ENCODE results near the gene NKD2.

NKD2 gene

DNA sequence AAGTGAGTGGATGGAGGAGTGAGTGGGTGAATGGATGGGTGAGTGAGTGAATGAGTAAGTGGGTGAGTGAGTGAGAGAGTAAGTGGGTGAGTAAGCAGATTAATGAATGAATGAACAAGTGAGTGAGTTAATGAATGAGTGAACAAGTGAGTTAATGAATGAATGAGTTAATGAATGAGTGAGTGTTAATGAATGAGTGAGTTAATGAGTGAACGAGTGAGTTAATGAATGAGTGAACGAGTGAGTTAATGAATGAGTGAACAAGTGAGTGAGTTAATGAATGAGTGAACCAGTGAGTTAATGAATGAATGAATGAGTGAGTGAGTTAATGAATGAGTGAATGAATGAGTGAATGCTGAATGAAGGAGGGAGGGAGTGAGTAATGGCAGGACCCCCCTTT lies 26.4 kb downstream of the NKD2 start:
- H3K36me3 ChIP-seq (ENCODE audit: insufficient read depth, low read length), result no peaks in the 10 kb centered on the region
- no peak overlapping the region for H3K4me3 ChIP-seq (ENCODE audit: low read length)
- no peaks in the 10 kb centered on the region for H3K9me3 ChIP-seq (replicated peaks; ENCODE audit: low read length)
- H3K4me1 ChIP-seq (ENCODE audit: control insufficient read depth, insufficient read depth, low read length), result no peaks in the 10 kb centered on the region
- no peak overlapping the region for H3K9ac ChIP-seq (ENCODE audit: low read depth, low read length)
- H3K27me3 ChIP-seq (ENCODE audit: control insufficient read depth, insufficient read depth, low read length), result peaks cover 5% of the 10 kb centered on the region
- H3K4me2 ChIP-seq (ENCODE audit: low read length), result no peak overlapping the region

DNA sequence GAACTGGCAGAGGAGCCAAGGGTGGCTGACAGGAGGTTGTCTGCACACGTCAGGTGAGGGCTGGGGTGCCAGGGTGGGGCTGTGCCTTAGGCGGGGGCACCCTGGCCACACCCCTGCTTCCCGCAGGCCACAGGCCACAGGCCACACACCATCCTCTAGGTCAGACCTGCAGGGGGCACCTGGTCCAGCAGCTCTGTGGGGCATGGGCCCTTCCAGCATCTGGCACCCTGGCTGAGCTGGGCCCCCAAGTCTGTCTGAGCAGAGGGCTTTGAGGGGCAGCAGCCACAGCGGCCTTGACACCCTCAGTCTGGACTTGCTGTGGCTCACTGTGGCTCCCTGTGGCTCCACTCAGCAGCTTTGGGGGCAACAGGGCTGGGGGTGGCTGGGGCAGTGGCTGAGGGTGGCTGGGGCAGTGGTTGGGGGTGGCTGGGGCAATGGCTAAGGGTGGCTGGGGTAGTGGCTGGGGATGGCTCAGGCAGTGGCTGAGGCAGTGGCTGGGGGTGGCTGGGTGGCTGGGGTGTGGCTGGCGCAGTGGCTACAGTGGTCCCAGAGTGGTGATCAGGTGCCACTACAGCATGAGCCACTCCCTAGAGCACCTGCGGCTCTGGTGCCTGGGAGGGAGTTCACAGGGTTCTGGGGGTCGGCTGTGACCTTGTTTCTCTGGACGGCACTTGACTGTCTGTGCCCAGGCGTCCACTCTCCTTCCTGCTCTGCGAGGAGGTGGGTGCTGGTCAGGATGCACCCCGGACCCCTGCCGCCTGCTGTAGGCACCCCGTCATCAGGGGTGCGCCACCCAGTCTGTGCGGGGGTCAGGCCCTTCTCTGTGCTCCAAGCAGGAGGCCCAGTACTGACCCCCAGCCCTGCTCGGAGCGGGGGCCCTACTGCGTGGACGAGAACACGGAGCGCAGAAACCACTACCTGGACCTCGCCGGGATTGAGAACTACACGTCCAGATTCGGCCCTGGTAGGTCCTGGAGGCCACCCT lies 27.1 kb downstream of the NKD2 start:
- no peak overlapping the region for H3K4me3 ChIP-seq (ENCODE audit: low read length)
- H3K9me3 ChIP-seq (replicated peaks; ENCODE audit: low read length), result no peaks in the 10 kb centered on the region
- H3K27me3 ChIP-seq (ENCODE audit: control insufficient read depth, insufficient read depth, low read length), result peaks cover 5% of the 10 kb centered on the region

DNA sequence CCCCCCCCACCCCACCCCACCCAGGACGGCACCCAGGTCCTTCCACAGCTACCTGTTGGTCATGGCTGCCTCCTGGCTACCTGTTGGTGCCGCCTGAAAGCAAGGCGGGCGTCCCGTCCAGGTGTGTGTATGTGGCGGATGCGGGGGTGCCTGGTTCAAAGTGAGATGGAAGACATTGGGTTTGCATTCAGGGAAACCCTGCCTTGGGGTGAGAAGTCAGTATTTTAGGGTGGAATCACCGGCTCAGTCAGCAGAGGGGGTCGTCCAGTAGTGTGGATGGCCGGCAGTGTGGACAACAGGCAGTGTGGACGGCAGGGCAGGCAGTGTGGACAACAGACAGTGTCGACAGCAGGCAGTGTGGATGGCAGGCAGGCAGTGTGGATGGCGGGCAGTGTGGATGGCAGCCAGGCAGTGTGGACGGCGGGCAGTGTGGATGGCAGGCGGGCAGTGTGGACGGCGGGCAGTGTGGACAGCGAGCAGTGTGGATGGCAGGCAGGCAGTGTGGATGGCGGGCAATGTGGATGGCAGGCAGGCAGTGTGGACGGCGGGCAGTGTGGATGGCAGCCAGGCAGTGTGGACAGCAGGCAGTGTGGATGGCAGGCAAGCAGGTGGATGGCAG lies 28.0 kb downstream of the NKD2 start:
- Histone ChIP-seq H3K36me3 (ENCODE audit: insufficient read depth, low read length) (no peaks in the 10 kb centered on the region), H3K27me3 (ENCODE audit: control insufficient read depth, insufficient read depth, low read length) (peaks cover 5% of the 10 kb centered on the region), H3K4me1 (ENCODE audit: control insufficient read depth, insufficient read depth, low read length) (no peaks in the 10 kb centered on the region), H3K4me3 (ENCODE audit: low read length) (no peak overlapping the region), H3K4me2 (ENCODE audit: low read length) (no peak overlapping the region), H3K9ac (ENCODE audit: low read depth, low read length) (no peak overlapping the region), H3K9me3 (replicated peaks; ENCODE audit: low read length) (no peaks in the 10 kb centered on the region)

More for the DNA sequence above, 27.1 kb downstream of the NKD2 start:
- H3K4me1 ChIP-seq (ENCODE audit: control insufficient read depth, insufficient read depth, low read length), result no peaks in the 10 kb centered on the region
- H3K9ac ChIP-seq (ENCODE audit: low read depth, low read length), result no peak overlapping the region
- H3K36me3 ChIP-seq (ENCODE audit: insufficient read depth, low read length), result no peaks in the 10 kb centered on the region
- no peak overlapping the region for H3K4me2 ChIP-seq (ENCODE audit: low read length)

DNA sequence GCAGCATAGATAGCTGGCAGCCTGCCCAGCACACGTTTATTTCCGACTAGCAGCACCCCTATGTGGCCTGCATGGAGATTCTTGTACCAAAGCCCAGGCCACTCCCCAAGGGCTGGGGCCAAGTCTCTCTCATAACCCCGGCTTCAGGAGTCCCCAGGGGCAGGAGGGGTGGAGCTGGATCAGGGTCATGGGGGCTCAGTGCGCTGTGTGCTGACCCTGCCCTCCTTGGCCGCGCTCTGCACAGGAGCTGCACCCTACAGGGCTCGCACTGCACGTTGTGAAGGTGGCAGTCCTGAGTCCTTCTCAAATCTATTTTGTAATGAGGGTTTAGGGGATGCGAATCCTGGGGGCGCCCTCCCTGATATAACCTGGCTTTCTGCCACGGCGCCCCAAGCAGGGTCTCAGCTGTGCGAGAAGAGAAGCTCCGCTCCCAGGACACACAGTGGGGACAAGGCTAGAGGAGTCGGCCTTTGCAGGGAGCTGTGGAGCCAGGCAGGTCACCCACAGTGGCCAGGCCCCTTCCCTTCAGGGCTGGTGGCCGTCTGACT lies 28.6 kb downstream of the NKD2 start:
- H3K9ac ChIP-seq (ENCODE audit: low read depth, low read length), result no peak overlapping the region
- H3K9me3 ChIP-seq (replicated peaks; ENCODE audit: low read length), result no peaks in the 10 kb centered on the region
- no peaks in the 10 kb centered on the region for H3K36me3 ChIP-seq (ENCODE audit: insufficient read depth, low read length)
- H3K4me3 ChIP-seq (ENCODE audit: low read length), result no peak overlapping the region
- H3K27me3 ChIP-seq (ENCODE audit: control insufficient read depth, insufficient read depth, low read length), result peaks cover 5% of the 10 kb centered on the region
- no peaks in the 10 kb centered on the region for H3K4me1 ChIP-seq (ENCODE audit: control insufficient read depth, insufficient read depth, low read length)
- H3K4me2 ChIP-seq (ENCODE audit: low read length), result no peak overlapping the region

DNA sequence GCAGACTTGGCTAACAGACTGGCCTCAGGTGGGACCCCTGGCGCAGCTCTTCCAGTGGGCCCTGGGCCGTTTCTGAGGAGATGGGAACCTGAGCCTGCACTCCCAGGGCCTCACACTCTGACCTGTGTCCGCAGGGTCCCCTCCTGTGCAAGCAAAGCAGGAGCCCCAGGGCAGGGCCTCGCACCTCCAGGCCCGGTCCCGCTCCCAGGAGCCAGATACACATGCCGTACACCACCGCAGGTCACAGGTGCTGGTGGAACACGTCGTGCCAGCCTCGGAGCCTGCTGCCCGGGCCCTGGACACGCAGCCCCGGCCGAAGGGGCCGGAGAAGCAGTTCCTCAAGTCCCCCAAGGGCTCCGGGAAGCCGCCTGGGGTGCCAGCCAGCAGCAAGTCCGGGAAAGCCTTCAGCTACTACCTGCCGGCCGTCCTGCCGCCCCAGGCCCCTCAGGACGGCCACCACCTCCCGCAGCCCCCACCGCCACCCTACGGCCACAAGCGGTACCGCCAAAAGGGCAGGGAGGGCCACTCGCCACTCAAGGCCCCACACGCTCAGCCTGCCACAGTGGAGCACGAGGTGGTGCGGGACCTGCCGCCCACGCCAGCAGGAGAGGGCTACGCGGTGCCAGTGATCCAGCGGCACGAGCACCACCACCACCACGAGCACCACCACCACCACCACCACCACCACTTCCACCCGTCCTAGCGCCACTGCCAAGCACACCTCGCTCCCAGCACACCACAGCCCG lies 29.2 kb downstream of the NKD2 start:
- Histone ChIP-seq H3K36me3 (ENCODE audit: insufficient read depth, low read length) (no peaks in the 10 kb centered on the region), H3K9me3 (replicated peaks; ENCODE audit: low read length) (no peaks in the 10 kb centered on the region)

DNA sequence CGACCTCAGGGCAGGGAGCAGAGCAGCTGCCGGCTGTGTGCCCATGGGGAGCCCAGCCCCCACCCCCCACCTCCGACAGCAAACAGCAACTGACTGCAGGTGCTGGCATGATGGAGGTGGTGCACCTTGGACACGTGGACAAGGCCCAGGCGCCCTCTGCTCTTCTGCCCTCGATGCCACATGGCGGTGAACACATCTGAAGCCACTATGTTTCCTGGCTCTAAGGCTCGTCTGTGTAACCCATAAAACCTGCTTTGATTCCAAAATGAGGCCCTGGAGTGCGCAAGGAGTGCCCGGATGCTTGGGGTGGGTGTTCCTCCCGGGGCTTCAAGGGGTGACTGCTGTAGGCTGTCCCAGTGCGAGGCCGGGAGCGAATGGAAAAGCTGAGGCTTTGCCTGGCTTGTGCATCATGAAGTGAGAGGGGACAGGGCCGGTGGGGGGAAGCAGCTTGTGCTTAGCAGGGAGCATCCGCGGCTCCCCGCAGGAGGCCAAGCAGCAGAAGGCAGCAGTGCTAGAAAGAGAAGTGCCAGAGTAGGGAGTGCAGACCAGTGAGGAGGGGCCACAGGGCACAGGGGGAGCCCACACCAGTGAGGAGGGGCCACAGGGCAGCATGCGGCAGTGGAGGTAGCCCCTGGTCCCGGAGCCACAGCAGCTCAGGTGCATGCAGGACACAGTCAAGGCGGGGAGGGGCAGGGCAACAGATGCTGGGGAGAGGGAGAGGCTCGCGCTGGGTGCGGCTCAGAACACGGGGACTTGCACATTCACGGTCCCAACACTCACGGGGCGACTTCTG lies 30.0 kb downstream of the NKD2 start:
- Histone ChIP-seq H3K4me1 (ENCODE audit: control insufficient read depth, insufficient read depth, low read length) (no peaks in the 10 kb centered on the region), H3K9ac (ENCODE audit: low read depth, low read length) (no peak overlapping the region), H3K9me3 (replicated peaks; ENCODE audit: low read length) (no peaks in the 10 kb centered on the region), H3K36me3 (ENCODE audit: insufficient read depth, low read length) (no peaks in the 10 kb centered on the region), H3K4me3 (ENCODE audit: low read length) (no peak overlapping the region), H3K27me3 (ENCODE audit: control insufficient read depth, insufficient read depth, low read length) (peaks cover 2% of the 10 kb centered on the region), H3K4me2 (ENCODE audit: low read length) (no peak overlapping the region)

More for the DNA sequence above, 29.2 kb downstream of the NKD2 start:
- H3K4me1 ChIP-seq (ENCODE audit: control insufficient read depth, insufficient read depth, low read length), result no peaks in the 10 kb centered on the region
- H3K4me2 ChIP-seq (ENCODE audit: low read length), result no peak overlapping the region
- H3K27me3 ChIP-seq (ENCODE audit: control insufficient read depth, insufficient read depth, low read length), result peaks cover 5% of the 10 kb centered on the region
- H3K9ac ChIP-seq (ENCODE audit: low read depth, low read length), result no peak overlapping the region
- no peak overlapping the region for H3K4me3 ChIP-seq (ENCODE audit: low read length)

DNA sequence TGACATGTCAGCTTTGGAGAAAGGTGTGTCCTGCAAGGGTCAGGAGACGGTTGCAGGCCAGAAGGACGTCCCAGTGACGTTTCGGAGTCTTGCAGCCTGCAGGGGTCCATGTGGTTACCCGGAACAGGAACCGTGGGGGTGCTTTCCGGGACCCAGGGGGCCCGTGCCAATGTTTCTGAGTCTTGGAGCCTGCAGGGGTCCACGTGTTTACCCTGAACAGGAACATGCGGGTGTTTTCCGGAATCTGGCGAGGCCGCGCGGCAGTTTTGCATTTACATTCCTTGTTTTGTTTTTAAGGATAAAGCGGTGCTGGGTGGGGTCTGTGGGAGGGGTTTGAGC lies 30.6 kb downstream of the NKD2 start:
- H3K9me3 ChIP-seq (replicated peaks; ENCODE audit: low read length), result no peaks in the 10 kb centered on the region

DNA sequence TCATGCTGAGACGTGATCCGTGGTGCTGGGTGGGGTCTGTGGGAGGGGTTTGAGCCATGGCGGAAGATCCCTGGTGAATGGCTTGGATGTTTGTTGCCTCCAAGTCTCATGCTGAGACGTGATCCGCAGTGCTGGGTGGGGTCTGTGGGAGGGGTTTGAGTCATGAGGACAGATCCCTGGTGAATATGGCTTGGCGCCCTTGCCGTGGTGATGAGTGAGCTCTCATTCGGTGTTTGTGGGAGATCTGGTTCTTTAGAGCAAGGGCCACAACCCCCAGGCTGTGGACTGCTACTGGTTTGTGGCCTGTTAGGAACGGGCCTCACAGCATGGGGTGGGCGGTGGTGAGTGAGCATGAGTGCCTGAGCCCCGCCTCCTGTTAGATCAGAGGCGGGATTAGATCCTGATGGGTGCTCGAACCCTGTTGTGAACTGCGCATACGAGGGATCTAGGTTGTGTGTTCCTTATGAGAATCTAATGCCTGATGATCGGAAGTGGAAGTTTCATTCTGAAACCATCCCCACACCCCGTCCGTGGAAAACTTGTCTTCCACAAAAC lies 31.2 kb downstream of the NKD2 start:
- Histone ChIP-seq H3K36me3 (ENCODE audit: insufficient read depth, low read length) (no peaks in the 10 kb centered on the region), H3K9ac (ENCODE audit: low read depth, low read length) (no peak overlapping the region), H3K4me2 (ENCODE audit: low read length) (no peak overlapping the region), H3K27me3 (ENCODE audit: control insufficient read depth, insufficient read depth, low read length) (no peaks in the 10 kb centered on the region), H3K9me3 (replicated peaks; ENCODE audit: low read length) (no peaks in the 10 kb centered on the region), H3K4me1 (ENCODE audit: control insufficient read depth, insufficient read depth, low read length) (no peaks in the 10 kb centered on the region), H3K4me3 (ENCODE audit: low read length) (no peak overlapping the region)

More for the DNA sequence above, 30.6 kb downstream of the NKD2 start:
- no peak overlapping the region for H3K4me2 ChIP-seq (ENCODE audit: low read length)
- H3K36me3 ChIP-seq (ENCODE audit: insufficient read depth, low read length), result no peaks in the 10 kb centered on the region
- H3K4me3 ChIP-seq (ENCODE audit: low read length), result no peak overlapping the region
- no peak overlapping the region for H3K9ac ChIP-seq (ENCODE audit: low read depth, low read length)
- H3K4me1 ChIP-seq (ENCODE audit: control insufficient read depth, insufficient read depth, low read length), result no peaks in the 10 kb centered on the region
- no peaks in the 10 kb centered on the region for H3K27me3 ChIP-seq (ENCODE audit: control insufficient read depth, insufficient read depth, low read length)

DNA sequence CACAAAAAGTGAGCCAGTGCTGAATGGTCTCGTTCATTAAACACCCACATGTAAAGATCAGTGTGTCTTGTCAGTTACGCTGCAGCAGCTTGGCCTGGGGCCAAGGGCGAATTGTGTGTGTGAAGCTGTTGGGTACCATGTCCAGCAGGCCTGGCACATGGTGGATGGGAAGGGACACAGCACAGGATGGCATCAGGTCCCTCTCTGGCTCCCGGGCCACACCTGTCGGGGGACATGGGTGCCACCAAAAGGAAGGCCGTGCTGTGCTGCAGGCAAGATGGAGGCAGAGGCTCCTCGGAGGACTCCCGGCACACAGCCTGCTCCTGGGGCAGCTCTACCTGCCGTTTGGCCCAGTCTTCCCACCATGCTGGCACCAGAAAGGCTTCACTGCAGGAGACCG lies 32.0 kb downstream of the NKD2 start:
- Histone ChIP-seq H3K9ac (ENCODE audit: low read depth, low read length) (no peak overlapping the region), H3K27me3 (ENCODE audit: control insufficient read depth, insufficient read depth, low read length) (no peaks in the 10 kb centered on the region), H3K9me3 (replicated peaks; ENCODE audit: low read length) (no peaks in the 10 kb centered on the region), H3K4me1 (ENCODE audit: control insufficient read depth, insufficient read depth, low read length) (no peaks in the 10 kb centered on the region), H3K36me3 (ENCODE audit: insufficient read depth, low read length) (no peaks in the 10 kb centered on the region), H3K4me2 (ENCODE audit: low read length) (no peak overlapping the region), H3K4me3 (ENCODE audit: low read length) (no peak overlapping the region)

DNA sequence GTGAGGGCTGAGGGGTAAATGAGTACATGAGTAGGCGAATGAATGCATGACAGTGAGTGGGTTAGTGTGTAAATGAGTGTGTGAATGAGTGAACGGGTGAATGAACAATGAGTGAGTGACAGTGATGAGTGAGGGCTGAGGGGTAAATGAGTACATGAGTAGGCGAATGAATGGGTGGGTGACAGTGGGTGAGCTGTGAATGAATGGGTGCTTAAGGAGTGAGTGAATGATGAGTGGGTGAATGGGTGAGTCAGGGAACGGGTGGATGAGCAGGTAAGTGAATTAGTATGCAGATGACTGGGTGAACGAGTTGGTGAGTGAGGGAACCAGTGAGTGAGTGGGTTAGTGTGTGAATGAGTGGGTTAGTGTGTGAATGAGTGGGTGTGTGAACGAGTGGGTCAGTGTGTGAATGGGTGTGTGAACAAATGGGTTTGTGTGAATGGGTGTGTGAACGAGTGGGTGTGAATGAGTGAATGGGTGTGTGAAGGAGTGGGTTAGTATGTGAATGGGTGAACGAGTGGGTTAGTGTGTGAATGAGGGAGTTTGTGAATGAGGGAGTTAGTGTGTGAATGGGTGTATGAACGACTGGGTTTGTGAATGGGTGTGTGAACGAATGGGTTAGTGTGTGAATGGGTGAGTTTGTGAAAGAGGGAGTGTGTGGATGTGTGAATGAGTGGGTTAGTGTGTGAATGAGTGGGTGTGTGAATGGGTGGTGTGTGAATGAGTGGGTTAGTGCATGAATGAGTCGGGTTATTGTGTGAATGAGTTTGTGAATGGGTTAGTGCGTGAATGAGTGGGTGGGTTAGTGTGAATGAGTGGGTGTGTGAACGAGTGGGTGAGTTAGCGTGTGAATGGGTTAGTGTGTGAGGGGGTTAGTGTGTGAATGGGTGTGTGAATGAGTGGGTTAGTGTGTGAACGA lies 32.9 kb downstream of the NKD2 start:
- Histone ChIP-seq H3K27me3 (ENCODE audit: control insufficient read depth, insufficient read depth, low read length) (no peaks in the 10 kb centered on the region), H3K9ac (ENCODE audit: low read depth, low read length) (no peak overlapping the region), H3K4me2 (ENCODE audit: low read length) (no peak overlapping the region), H3K36me3 (ENCODE audit: insufficient read depth, low read length) (no peaks in the 10 kb centered on the region), H3K4me3 (ENCODE audit: low read length) (no peak overlapping the region), H3K9me3 (replicated peaks; ENCODE audit: low read length) (no peaks in the 10 kb centered on the region), H3K4me1 (ENCODE audit: control insufficient read depth, insufficient read depth, low read length) (no peaks in the 10 kb centered on the region)
